Measurements from ENCODE around the gene PHF10.

Gene PHF10

GRCh38 chr6:169678342-169678741 is 46.0 kb downstream of the PHF10 start:
- no peak for DNase-seq

GRCh38 chr6:169677096-169677495 is 47.2 kb downstream of the PHF10 start:
- no peak for DNase-seq

- DNase-seq = no peak
Measured at GRCh38 chr6:169675011-169675410, 49.3 kb downstream of the PHF10 start.

- DNase-seq = no peak
Measured at GRCh38 chr6:169671563-169671962, 52.7 kb downstream of the PHF10 start.

- DNase-seq = no peak
Measured at GRCh38 chr6:169669889-169670288, 54.4 kb downstream of the PHF10 start.

GRCh38 chr6:169669147-169669546 is 55.2 kb downstream of the PHF10 start:
- DNase-seq = no peak

GRCh38 chr6:169668203-169668847 is 56.0 kb downstream of the PHF10 start:
- no peak for DNase-seq

GRCh38 chr6:169667716-169668115 is 56.6 kb downstream of the PHF10 start:
- no peak for DNase-seq

- no peak for DNase-seq
Measured at GRCh38 chr6:169666441-169666840, 57.9 kb downstream of the PHF10 start.

GRCh38 chr6:169665289-169665688 is 59.0 kb downstream of the PHF10 start:
- DNase-seq = no peak

GRCh38 chr6:169664227-169664626 is 60.1 kb downstream of the PHF10 start:
- DNase-seq = no peak

GRCh38 chr6:169663468-169663867 is 60.8 kb downstream of the PHF10 start:
- DNase-seq = no peak

GRCh38 chr6:169661391-169661756 is 62.9 kb downstream of the PHF10 start:
- no peak for DNase-seq

- no peak for DNase-seq
Measured at GRCh38 chr6:169660751-169661390, 63.4 kb downstream of the PHF10 start.

- DNase-seq = no peak
Measured at GRCh38 chr6:169659820-169660610, 64.3 kb downstream of the PHF10 start.

GRCh38 chr6:169657284-169657610 is 67.1 kb downstream of the PHF10 start:
- no peak for DNase-seq

- DNase-seq = no peak
Measured at GRCh38 chr6:169656546-169657283, 67.6 kb downstream of the PHF10 start.

GRCh38 chr6:169654598-169655391 is 69.5 kb downstream of the PHF10 start:
- DNase-seq = peak in 39 of 51 donors; percentile 10 to 72 (median 42)

Data from hypothalamus (tissue), 51 donors.